Spleen (tissue), 7 donors: Measurements from ENCODE around the gene AGPAT3.

ENCODE experiments used
- POLR2A ChIP-seq, 3 donors: fragments of 450-650 bp; IDR thresholded peaks; one replicate each; pipeline ENCODE4 v1.5.1; 2017; ENCODE audit warnings: antibody characterized with exemption in 3 of 3, mild to moderate bottlenecking in 1 of 3
- TF ChIP-seq, protein P1 (sequence below), 11 experiments: fragments of 200-600 bp in 7 of 11; fragments of 450-650 bp in 4 of 11; sonication (generic) in 4 of 11; IDR thresholded peaks in 8 of 11; conservative IDR thresholded peaks in 3 of 11; 1 replicate in 7 of 11; 2 replicates in 4 of 11; pipeline versions ENCODE4 v1.4.0 to v1.8.0; 2016 to 2021; ENCODE audit warnings: antibody characterized with exemption in 11 of 11, inconsistent platforms in 4 of 11, mild to moderate bottlenecking in 1 of 11
- donor health status: DM: no; HTN: no; CAD: no; lungs with moderate emphysema.
- donor health status: DM: no; HTN: no; CAD: no.
- donor health status: DM: no; HTN: no; CAD: no.

DNA sequence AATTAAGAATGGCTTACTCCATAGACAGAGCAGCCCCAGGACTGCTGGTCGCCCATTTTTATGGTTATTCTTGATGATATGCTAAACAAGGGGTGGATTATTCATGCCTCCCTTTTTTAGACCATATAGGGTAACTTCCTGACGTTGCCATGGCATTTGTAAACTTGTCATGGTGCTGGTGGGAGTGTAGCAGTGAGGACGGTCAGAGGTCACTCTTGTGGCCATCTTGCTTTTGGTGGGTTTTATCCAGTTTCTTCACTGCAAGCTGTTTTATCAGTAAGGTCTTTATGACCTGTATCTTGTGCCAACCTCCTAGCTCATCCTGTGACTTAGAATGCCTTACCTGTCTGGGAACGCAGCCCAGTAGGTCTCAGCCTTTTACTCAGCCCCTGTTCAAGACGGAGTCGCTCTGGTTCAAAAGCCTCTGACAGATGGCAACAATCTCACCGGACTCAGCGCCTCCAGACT is 5.2 kb upstream of the AGPAT3 start:
- no peak for TF ChIP-seq POLR2A (IDR thresholded peaks at IDR 0.05)
- TF ChIP-seq, protein P1, sequence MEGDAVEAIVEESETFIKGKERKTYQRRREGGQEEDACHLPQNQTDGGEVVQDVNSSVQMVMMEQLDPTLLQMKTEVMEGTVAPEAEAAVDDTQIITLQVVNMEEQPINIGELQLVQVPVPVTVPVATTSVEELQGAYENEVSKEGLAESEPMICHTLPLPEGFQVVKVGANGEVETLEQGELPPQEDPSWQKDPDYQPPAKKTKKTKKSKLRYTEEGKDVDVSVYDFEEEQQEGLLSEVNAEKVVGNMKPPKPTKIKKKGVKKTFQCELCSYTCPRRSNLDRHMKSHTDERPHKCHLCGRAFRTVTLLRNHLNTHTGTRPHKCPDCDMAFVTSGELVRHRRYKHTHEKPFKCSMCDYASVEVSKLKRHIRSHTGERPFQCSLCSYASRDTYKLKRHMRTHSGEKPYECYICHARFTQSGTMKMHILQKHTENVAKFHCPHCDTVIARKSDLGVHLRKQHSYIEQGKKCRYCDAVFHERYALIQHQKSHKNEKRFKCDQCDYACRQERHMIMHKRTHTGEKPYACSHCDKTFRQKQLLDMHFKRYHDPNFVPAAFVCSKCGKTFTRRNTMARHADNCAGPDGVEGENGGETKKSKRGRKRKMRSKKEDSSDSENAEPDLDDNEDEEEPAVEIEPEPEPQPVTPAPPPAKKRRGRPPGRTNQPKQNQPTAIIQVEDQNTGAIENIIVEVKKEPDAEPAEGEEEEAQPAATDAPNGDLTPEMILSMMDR (IDR thresholded peaks at IDR 0.05 in 8 of 11, conservative IDR thresholded peaks at IDR 0.05 in 3 of 11) = no peak
